Hepatocyte (in vitro differentiated cells): ENCODE results near the gene TNNC2.

Experiments
- EZH2 ChIP-seq: fragments of 200-600 bp; sonication (generic); IDR thresholded peaks from 2 replicates; pipeline ENCODE4 v1.6.1; 2016; ENCODE audit warnings: antibody characterized with exemption, mild to moderate bottlenecking, borderline replicate concordance
- EZH2phosphoT487 ChIP-seq: fragments of 200-600 bp; sonication (generic); IDR thresholded peaks from one replicate; pipeline ENCODE4 v1.6.1; 2018; ENCODE audit warnings: antibody characterized with exemption, mild to moderate bottlenecking, low read depth, moderate library complexity; ENCODE audit not compliant: unreplicated experiment, severe bottlenecking
- TF ChIP-seq, protein P1 (sequence below): fragments of 200-600 bp; sonication (generic); IDR thresholded peaks from 2 replicates; pipeline ENCODE4 v1.5.1; 2016; ENCODE audit warnings: antibody characterized with exemption, mild to moderate bottlenecking; ENCODE audit not compliant: poor library complexity

- TF ChIP-seq EZH2 (no peak), EZH2phosphoT487 (no peak)
- TF ChIP-seq, protein P1, sequence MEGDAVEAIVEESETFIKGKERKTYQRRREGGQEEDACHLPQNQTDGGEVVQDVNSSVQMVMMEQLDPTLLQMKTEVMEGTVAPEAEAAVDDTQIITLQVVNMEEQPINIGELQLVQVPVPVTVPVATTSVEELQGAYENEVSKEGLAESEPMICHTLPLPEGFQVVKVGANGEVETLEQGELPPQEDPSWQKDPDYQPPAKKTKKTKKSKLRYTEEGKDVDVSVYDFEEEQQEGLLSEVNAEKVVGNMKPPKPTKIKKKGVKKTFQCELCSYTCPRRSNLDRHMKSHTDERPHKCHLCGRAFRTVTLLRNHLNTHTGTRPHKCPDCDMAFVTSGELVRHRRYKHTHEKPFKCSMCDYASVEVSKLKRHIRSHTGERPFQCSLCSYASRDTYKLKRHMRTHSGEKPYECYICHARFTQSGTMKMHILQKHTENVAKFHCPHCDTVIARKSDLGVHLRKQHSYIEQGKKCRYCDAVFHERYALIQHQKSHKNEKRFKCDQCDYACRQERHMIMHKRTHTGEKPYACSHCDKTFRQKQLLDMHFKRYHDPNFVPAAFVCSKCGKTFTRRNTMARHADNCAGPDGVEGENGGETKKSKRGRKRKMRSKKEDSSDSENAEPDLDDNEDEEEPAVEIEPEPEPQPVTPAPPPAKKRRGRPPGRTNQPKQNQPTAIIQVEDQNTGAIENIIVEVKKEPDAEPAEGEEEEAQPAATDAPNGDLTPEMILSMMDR, result no peak
Observed at GRCh38 chr20:45775411-45775810, 51.7 kb downstream of the TNNC2 start.
